ENCODE data around the gene PDE9A.
"Not testable (repeated sequence)": the region's sequence is repeated elsewhere in the genome, so short reads cannot be mapped to it uniquely, and the experiment has no call there.

The PDE9A gene

GRCh38 chr21:42624936-42625335 lies 28.5 kb upstream of the PDE9A start:
- no peak for FAIRE-seq

- no peak for FAIRE-seq
Measured at GRCh38 chr21:42626171-42626570, 27.2 kb upstream of the PDE9A start.

- FAIRE-seq: no peak
Measured at GRCh38 chr21:42627527-42628289, 25.7 kb upstream of the PDE9A start.

- not testable (repeated sequence) for FAIRE-seq
Measured at GRCh38 chr21:42628466-42629061, 24.9 kb upstream of the PDE9A start.

- no peak for FAIRE-seq
Measured at GRCh38 chr21:42629933-42630589, 23.4 kb upstream of the PDE9A start.

- no peak for FAIRE-seq
Measured at GRCh38 chr21:42630626-42631025, 22.8 kb upstream of the PDE9A start.

- FAIRE-seq: no peak
Measured at GRCh38 chr21:42631142-42631541, 22.3 kb upstream of the PDE9A start.

- no peak for FAIRE-seq
Measured at GRCh38 chr21:42632336-42632751, 21.1 kb upstream of the PDE9A start.

- no peak for FAIRE-seq
Measured at GRCh38 chr21:42632771-42633690, 20.4 kb upstream of the PDE9A start.

GRCh38 chr21:42633858-42634257 lies 19.6 kb upstream of the PDE9A start:
- FAIRE-seq: no peak

GRCh38 chr21:42635848-42636519 lies 17.4 kb upstream of the PDE9A start:
- no peak for FAIRE-seq

- peak; percentile 85 for FAIRE-seq
Measured at GRCh38 chr21:42636520-42637266, 16.7 kb upstream of the PDE9A start.

GRCh38 chr21:42637267-42638041 lies 16.0 kb upstream of the PDE9A start:
- no peak for FAIRE-seq

GRCh38 chr21:42638266-42638863 lies 15.1 kb upstream of the PDE9A start:
- no peak for FAIRE-seq

GRCh38 chr21:42639646-42640152 lies 13.7 kb upstream of the PDE9A start:
- FAIRE-seq: no peak

- FAIRE-seq: no peak
Measured at GRCh38 chr21:42640486-42640885, 12.9 kb upstream of the PDE9A start.

GRCh38 chr21:42641311-42642218 lies 11.9 kb upstream of the PDE9A start:
- FAIRE-seq: no peak

GRCh38 chr21:42642219-42642745 lies 11.1 kb upstream of the PDE9A start:
- FAIRE-seq: no peak

All from islet of Langerhans (tissue), 1 donor.